Endodermal cell (in vitro differentiated cells): ENCODE measurements around the gene MRPL22. TPM values are rescaled to one million over a fixed set of nuclear protein-coding genes. Genes with fewer than 3 reads are reported as not detected.
"Not testable (repeated sequence)": the region's sequence is repeated elsewhere in the genome, so short reads cannot be mapped to it uniquely, and the experiment has no call there.

ENCODE experiments used
- DNase-seq: peaks from one replicate; pipeline ENCODE4 v3.0.0-alpha.2; 2017
- H3K27ac ChIP-seq: 2 replicates; pipeline ENCODE4 v1.5.1; 2013; ENCODE audit warnings: mild to moderate bottlenecking, low read depth, low read length, moderate library complexity
- H3K27me3 ChIP-seq: 2 replicates; pipeline ENCODE4 v1.6.1; 2013; ENCODE audit warnings: mild to moderate bottlenecking, low read length, moderate library complexity; ENCODE audit not compliant: insufficient read depth, control insufficient read depth, poor library complexity, severe bottlenecking
- H3K36me3 ChIP-seq: 2 replicates; pipeline ENCODE4 v1.7.0; 2013; ENCODE audit warnings: mild to moderate bottlenecking, low read length, moderate library complexity; ENCODE audit not compliant: control insufficient read depth, insufficient read depth
- H3K4me1 ChIP-seq: one replicate; pipeline ENCODE4 v1.7.0; 2013; ENCODE audit warnings: low read length; ENCODE audit not compliant: control insufficient read depth, insufficient read depth
- H3K4me3 ChIP-seq: 2 replicates; pipeline ENCODE4 v1.5.1; 2013; ENCODE audit warnings: mild to moderate bottlenecking, low read length, moderate library complexity
- H3K9ac ChIP-seq: 2 replicates; pipeline ENCODE4 v1.6.1; 2013; ENCODE audit warnings: mild to moderate bottlenecking, low read length, moderate library complexity; ENCODE audit not compliant: poor library complexity, severe bottlenecking; ENCODE audit errors: extremely low read depth
- H3K9me3 ChIP-seq: 2 replicates; pipeline ENCODE4 v1.6.1; 2013; ENCODE audit warnings: mild to moderate bottlenecking, low read length, moderate library complexity; ENCODE audit not compliant: control insufficient read depth
- H3K27ac Mint-ChIP-seq: 2 replicates; pipeline ENCODE4 v1.8.0; 2020; ENCODE audit warnings: mixed read lengths
- H3K27me3 Mint-ChIP-seq: 2 replicates; pipeline ENCODE4 v1.8.0; 2021; ENCODE audit warnings: mild to moderate bottlenecking, mixed read lengths; ENCODE audit not compliant: insufficient read depth
- H3K36me3 Mint-ChIP-seq: 2 replicates; pipeline ENCODE4 v1.8.0; 2020; ENCODE audit warnings: low read depth, mixed read lengths
- H3K4me1 Mint-ChIP-seq: 2 replicates; pipeline ENCODE4 v1.8.0; 2020; ENCODE audit warnings: mixed read lengths
- H3K4me3 Mint-ChIP-seq: 2 replicates; pipeline ENCODE4 v1.8.0; 2020; ENCODE audit warnings: mild to moderate bottlenecking, moderate library complexity, mixed read lengths
- H3K9me3 Mint-ChIP-seq: 2 replicates; pipeline ENCODE4 v1.8.0; 2020; ENCODE audit warnings: mild to moderate bottlenecking, mixed read lengths
- CTCF ChIP-seq: fragments of 200-600 bp; sonication (generic); conservative IDR thresholded peaks from 2 replicates; pipeline ENCODE4 v1.5.0; 2021; ENCODE audit warnings: antibody characterized with exemption, mild to moderate bottlenecking
- WGBS, 2 experiments: methylation state at CpG; one replicate each; pipeline versions ENCODE4 v1.1.5 to v1.1.7; 2013; ENCODE audit warnings: missing lambda C conversion rate in 2 of 2, mixed read lengths in 1 of 2; ENCODE audit not compliant: insufficient coverage in 1 of 2, insufficient read length in 1 of 2; 5-methylcytosine and 5-hydroxymethylcytosine counted together
- total RNA-seq, 2 donors: library from RNA; stranded (reverse); fragmentation: NEBNext Ultra II Directional in 1 of 2; extraction: Animal tissue kit (Norgen Biotek cat#: 25700) in 1 of 2; gene quantifications; 2 replicates in 1 of 2; 3 replicates in 1 of 2; pipeline ENCODE4 v1.2.1, GENCODE V29; 2021

MRPL22 gene
- total RNA-seq, 2 donors from 2014 or later: 84.3 to 96.6 TPM

GRCh38 chr5:154999865-155000264 lies 59.0 kb downstream of the MRPL22 start:
- Histone ChIP-seq H3K36me3 (no peaks in the 10 kb centered on the region), H3K4me1 (no peaks in the 10 kb centered on the region), H3K9me3 (no peaks in the 10 kb centered on the region), H3K27me3 (no peaks in the 10 kb centered on the region), H3K9ac (no peak overlapping the region), H3K27ac (no peak overlapping the region), H3K4me3 (no peak overlapping the region)
- H3K27ac Mint-ChIP-seq: no peak overlapping the region
- H3K9me3 Mint-ChIP-seq: peaks cover 10% of the 10 kb centered on the region
- 90 to 94% methylated on average over 5 of the region's 5 CpGs for WGBS, 2 experiments
- TF ChIP-seq CTCF: no peak
- H3K4me1 Mint-ChIP-seq: no peaks in the 10 kb centered on the region
- H3K4me3 Mint-ChIP-seq: no peak overlapping the region
- no peak for DNase-seq
- peaks cover 2% of the 10 kb centered on the region for H3K36me3 Mint-ChIP-seq
- peaks cover 2% of the 10 kb centered on the region for H3K27me3 Mint-ChIP-seq

- Mint-ChIP-seq H3K4me1 (no peaks in the 10 kb centered on the region), H3K27me3 (peaks cover 2% of the 10 kb centered on the region), H3K36me3 (peaks cover 2% of the 10 kb centered on the region), H3K27ac (no peak overlapping the region), H3K9me3 (peaks cover 12% of the 10 kb centered on the region), H3K4me3 (no peak overlapping the region)
- Histone ChIP-seq H3K4me3 (no peak overlapping the region), H3K9ac (no peak overlapping the region), H3K27me3 (no peaks in the 10 kb centered on the region), H3K4me1 (no peaks in the 10 kb centered on the region), H3K9me3 (no peaks in the 10 kb centered on the region), H3K36me3 (no peaks in the 10 kb centered on the region), H3K27ac (no peak overlapping the region)
- 93 to 100% methylated on average over 3 to 4 of the region's 4 CpGs for WGBS, 2 experiments
- DNase-seq: no peak
- TF ChIP-seq CTCF: no peak
Observed at GRCh38 chr5:155001523-155001922, 60.6 kb downstream of the MRPL22 start.

GRCh38 chr5:155002722-155003121 lies 61.8 kb downstream of the MRPL22 start:
- H3K9me3 ChIP-seq, H3K4me1 Mint-ChIP-seq, H3K27me3 Mint-ChIP-seq, H3K4me1 ChIP-seq, H3K36me3 ChIP-seq, DNase-seq, H3K4me3 Mint-ChIP-seq, H3K27ac Mint-ChIP-seq, H3K27me3 ChIP-seq, H3K9ac ChIP-seq, H3K27ac ChIP-seq, H3K4me3 ChIP-seq, H3K36me3 Mint-ChIP-seq: not testable (repeated sequence)
- WGBS, 2 experiments: 82 to 93% methylated on average over 1 to 2 of the region's 4 CpGs
- H3K9me3 Mint-ChIP-seq: peaks cover 12% of the 10 kb centered on the region

GRCh38 chr5:155004138-155004744 lies 63.4 kb downstream of the MRPL22 start:
- Histone ChIP-seq H3K27ac (no peak overlapping the region), H3K9ac (no peak overlapping the region), H3K27me3 (no peaks in the 10 kb centered on the region), H3K9me3 (no peaks in the 10 kb centered on the region), H3K4me3 (no peak overlapping the region), H3K4me1 (no peaks in the 10 kb centered on the region), H3K36me3 (no peaks in the 10 kb centered on the region)
- peak; percentile 90 for DNase-seq
- H3K9me3 Mint-ChIP-seq: peaks cover 3% of the 10 kb centered on the region
- H3K4me3 Mint-ChIP-seq: no peak overlapping the region
- 88 to 97% methylated on average over 7 to 11 of the region's 11 CpGs for WGBS, 2 experiments
- H3K4me1 Mint-ChIP-seq: no peaks in the 10 kb centered on the region
- no peak overlapping the region for H3K27ac Mint-ChIP-seq
- H3K27me3 Mint-ChIP-seq: peaks cover 2% of the 10 kb centered on the region
- peak; percentile 80 for TF ChIP-seq CTCF
- no peaks in the 10 kb centered on the region for H3K36me3 Mint-ChIP-seq

GRCh38 chr5:155006265-155006664 lies 65.4 kb downstream of the MRPL22 start:
- not testable (repeated sequence) for H3K4me3 Mint-ChIP-seq, H3K36me3 ChIP-seq, H3K27me3 ChIP-seq, H3K27me3 Mint-ChIP-seq, H3K9me3 Mint-ChIP-seq, H3K27ac Mint-ChIP-seq, H3K9me3 ChIP-seq, DNase-seq, H3K27ac ChIP-seq, H3K9ac ChIP-seq, H3K4me3 ChIP-seq, H3K36me3 Mint-ChIP-seq, H3K4me1 ChIP-seq, H3K4me1 Mint-ChIP-seq
- WGBS, 2 experiments: no CpG with 5 or more reads among the region's 1 CpG
